GM12878 (cell line): ENCODE data around the gene PRKN. TPM values are rescaled to one million over a fixed set of nuclear protein-coding genes. Genes with fewer than 3 reads are reported as not detected.

Experiments
- ATAC-seq: fragments of 200-7000 bp; cut with Tn5 transposase; 3 replicates; pipeline ENCODE4 v1.9.1; 2020; ENCODE audit warnings: mild to moderate bottlenecking, moderate library complexity
- BruUV-seq: library from RNA; stranded (reverse); fragments of 400-500 nt; replicated peaks from 2 replicates; lab custom pipeline; 2021; lab: Mats Ljungman, UMichigan
- CTCF ChIA-PET: fragments of 300-600 bp; sonication (Branson Sonifier 250); formaldehyde crosslinking; extraction: SDS; loops from one replicate; lab custom pipeline; 2021; ENCODE audit warnings: inconsistent platforms; lab: Yijun Ruan, JAX
- POLR2A ChIA-PET: fragments of 350-600 bp; formaldehyde crosslinking; extraction: SDS; loops from one replicate; lab custom pipeline; 2021; ENCODE audit warnings: inconsistent platforms; lab: Charles Lee
- RAD21 ChIA-PET: fragments of 300-600 bp; sonication (Branson Sonifier 250); formaldehyde crosslinking; loops from one replicate; lab custom pipeline; 2023; ENCODE audit warnings: antibody characterized with exemption; ENCODE audit not compliant: unreplicated experiment; lab: Charles Lee
- SMC1A ChIA-PET: fragments of 300-600 bp; sonication (Branson Sonifier 250); formaldehyde crosslinking; loops from one replicate; lab custom pipeline; 2023; ENCODE audit not compliant: unreplicated experiment, uncharacterized antibody; lab: Charles Lee
- DNase-seq: peaks from one replicate; pipeline ENCODE4 v3.0.0-alpha.2; 2011; ENCODE audit warnings: low read depth, low spot score
- FAIRE-seq: peaks from 3 replicates; lab custom pipeline; 2011; peaks lifted over from hg19 to GRCh38; lab: Jason Lieb, UNC
- H2AFZ ChIP-seq: 2 replicates; pipeline ENCODE4 v1.6.0; 2011; ENCODE audit warnings: low read depth, low read length, control low read depth; ENCODE audit not compliant: control insufficient read depth
- H3K27ac ChIP-seq: 2 replicates; pipeline ENCODE4 v1.5.1; 2011; ENCODE audit warnings: control low read depth; ENCODE audit not compliant: control insufficient read depth, insufficient read depth
- H3K27me3 ChIP-seq, 2 experiments: replicated peaks in 1 of 2; 2 replicates each; pipeline versions ENCODE4 v1.6.0 to v1.6.1; 2011; ENCODE audit warnings: low read length in 1 of 2; ENCODE audit not compliant: control insufficient read depth in 2 of 2, insufficient read depth in 2 of 2
- H3K36me3 ChIP-seq, 2 experiments: 2 replicates each; pipeline ENCODE4 v1.5.1; 2011; ENCODE audit warnings: low read length in 1 of 2; ENCODE audit not compliant: control insufficient read depth in 2 of 2, insufficient read depth in 2 of 2
- H3K4me1 ChIP-seq: 2 replicates; pipeline ENCODE4 v1.6.1; 2011; ENCODE audit warnings: mild to moderate bottlenecking, low read length, moderate library complexity, mixed read lengths; ENCODE audit not compliant: control insufficient read depth, insufficient read depth
- H3K4me2 ChIP-seq: 2 replicates; pipeline ENCODE4 v1.6.0; 2011; ENCODE audit warnings: control low read depth; ENCODE audit not compliant: control insufficient read depth, insufficient read depth
- H3K4me3 ChIP-seq: fragments of 200-600 bp; sonication (generic); 2 replicates; pipeline ENCODE4 v1.5.1; 2016
- H3K79me2 ChIP-seq: 2 replicates; pipeline ENCODE4 v1.6.0; 2011; ENCODE audit warnings: low read length; ENCODE audit not compliant: control insufficient read depth, insufficient read depth
- H3K9ac ChIP-seq: 2 replicates; pipeline ENCODE4 v1.8.0; 2011; ENCODE audit warnings: low read length, control low read depth, mixed read lengths; ENCODE audit not compliant: control insufficient read depth, insufficient read depth
- H3K9me3 ChIP-seq: replicated peaks from 3 replicates; pipeline ENCODE4 v1.5.1; 2011; ENCODE audit warnings: mild to moderate bottlenecking, low read length; ENCODE audit not compliant: control insufficient read depth, insufficient read depth
- H4K20me1 ChIP-seq: 2 replicates; pipeline ENCODE4 v1.6.0; 2011; ENCODE audit not compliant: control insufficient read depth, insufficient read depth
- BMI1 ChIP-seq: fragments of 450-650 bp; IDR thresholded peaks from 2 replicates; pipeline ENCODE4 v1.6.1; 2016; ENCODE audit warnings: mild to moderate bottlenecking, moderate library complexity, borderline replicate concordance
- HDAC6 ChIP-seq: fragments of 200-600 bp; sonication (generic); IDR thresholded peaks from one replicate; pipeline ENCODE4 v1.8.0; 2017; ENCODE audit warnings: antibody characterized with exemption; ENCODE audit not compliant: unreplicated experiment
- KDM1A ChIP-seq: fragments of 200-600 bp; sonication (generic); IDR thresholded peaks from 2 replicates; pipeline ENCODE4 v1.6.1; 2016; ENCODE audit warnings: borderline replicate concordance
- RFX5 ChIP-seq: IDR thresholded peaks from 2 replicates; pipeline ENCODE4 v1.6.1; 2011; ENCODE audit warnings: low read depth, low read length, improper control_type of control experiment
- SIX5 ChIP-seq: IDR thresholded peaks from 2 replicates; pipeline ENCODE4 v1.6.1; 2011; ENCODE audit warnings: mild to moderate bottlenecking, low read depth, low read length, moderate library complexity; ENCODE audit not compliant: severe bottlenecking
- SREBF1 ChIP-seq: IDR thresholded peaks from 2 replicates; pipeline ENCODE4 v1.6.1; 2012; ENCODE audit warnings: mild to moderate bottlenecking, low read length
- STAT1 ChIP-seq: fragments of 450-650 bp; conservative IDR thresholded peaks from 2 replicates; pipeline ENCODE4 v1.6.1; 2014; ENCODE audit warnings: antibody characterized with exemption, mild to moderate bottlenecking
- TARDBP ChIP-seq: IDR thresholded peaks from 2 replicates; pipeline ENCODE4 v1.6.1; 2016; ENCODE audit warnings: borderline replicate concordance
- TCF3 ChIP-seq: IDR thresholded peaks from 2 replicates; pipeline ENCODE4 v1.6.1; 2012; ENCODE audit warnings: low read depth, mild to moderate bottlenecking, low read length, borderline replicate concordance; ENCODE audit not compliant: insufficient read depth
- ZSCAN29 ChIP-seq: fragments of 450-650 bp; IDR thresholded peaks from 2 replicates; pipeline ENCODE4 v1.6.1; 2017; ENCODE audit warnings: mild to moderate bottlenecking, moderate library complexity
- WGBS: methylation state at CpG from one replicate; pipeline ENCODE4 v1.1.6; 2016; ENCODE audit warnings: low lambda C conversion rate; ENCODE audit not compliant: insufficient replicate concordance, insufficient coverage; ENCODE audit errors: missing lambda C conversion rate; 5-methylcytosine and 5-hydroxymethylcytosine counted together
- in situ Hi-C: fragments of 300-500 bp; cut with MboI; formaldehyde crosslinking; loops from 9 replicates; pipeline ENCODE4 v1.14.3; 2018; ENCODE audit warnings: mixed read lengths
- intact Hi-C: fragments of 100-400 bp; cut with micrococcal nuclease; formaldehyde crosslinking; loops from one replicate; pipeline ENCODE4 v1.14.2; 2022; ENCODE audit not compliant: unreplicated experiment
- polyA plus RNA-seq, 11 experiments: library from polyadenylated mRNA; depleted of rRNA in 4 of 11; unstranded in 6 of 11; stranded (reverse) in 5 of 11; fragments of >200 nt; fragmentation: Nextera tagmentation in 4 of 11; fragmentation: Illumina TruSeq in 1 of 11; extraction: Ambion mirVana in 4 of 11; extraction: Trizol in 1 of 11; gene quantifications; 1 replicate in 1 of 11; 2 replicates in 10 of 11; pipeline versions ENCODE4 v1.2.1 to v1.2.3, GENCODE V29; 2011 to 2016; ENCODE audit warnings: inconsistent platforms in 2 of 11, missing spikeins in 2 of 11, low read depth in 1 of 11
- total RNA-seq, 4 experiments: library from RNA; depleted of rRNA in 3 of 4; stranded (reverse); fragments of >200 nt in 3 of 4; fragmentation: Illumina TruSeq in 1 of 4; extraction: Trizol in 1 of 4; gene quantifications; 2 replicates each; pipeline versions ENCODE4 v1.2.1 to v1.2.3, GENCODE V29; 2013 to 2021
- TF ChIP-seq, protein P1 (sequence below): IDR thresholded peaks from 2 replicates; pipeline ENCODE4 v1.6.1; 2012; ENCODE audit warnings: improper control_type of control experiment, low read depth, low read length; ENCODE audit not compliant: insufficient replicate concordance
- TF ChIP-seq, protein P2 (sequence below): fragments of 450-650 bp; formaldehyde crosslinking; IDR thresholded peaks from 2 replicates; pipeline ENCODE4 v1.4.0; 2022; ENCODE audit warnings: mild to moderate bottlenecking, moderate library complexity
- TF ChIP-seq, protein P3 (sequence below): fragments of 450-650 bp; IDR thresholded peaks from 2 replicates; pipeline ENCODE4 v1.6.1; 2016; ENCODE audit warnings: mild to moderate bottlenecking, moderate library complexity, borderline replicate concordance

The PRKN gene
- total and polyA plus RNA-seq, 10 of the 15 experiments (the other 5 are each of a cell fraction or from before 2014, with no cell fraction given), result 0.06 to 0.09 TPM; not detected in 8

- FAIRE-seq (no peak), DNase-seq (no peak), ATAC-seq (no peak)
- no peaks in the 10 kb centered on the region for H4K20me1 ChIP-seq
- ChIA-PET RAD21 (no interaction called here), CTCF (no interaction called here), SMC1A (no interaction called here), POLR2A (no interaction called here)
- in situ Hi-C loops, result no loop called here
- H3K4me3 ChIP-seq, result no peak overlapping the region
- intact Hi-C loops, result no loop called here
- WGBS, result 50% methylated on average over 3 of the region's 3 CpGs
- no peak overlapping the region for H2AFZ ChIP-seq
- H3K9ac ChIP-seq, result no peak overlapping the region
- no peak overlapping the region for H3K4me2 ChIP-seq
- H3K4me1 ChIP-seq, result no peaks in the 10 kb centered on the region
- H3K27me3 ChIP-seq, result no peaks in the 10 kb centered on the region
- no peaks in the 10 kb centered on the region for H3K79me2 ChIP-seq
- no peak overlapping the region for H3K27ac ChIP-seq
- H3K36me3 ChIP-seq, result no peaks in the 10 kb centered on the region
- H3K9me3 ChIP-seq, result no peaks in the 10 kb centered on the region
- BruUV-seq, result no TSS peak
- TF ChIP-seq BMI1, result no peak
- TF ChIP-seq RFX5, result no peak
- TF ChIP-seq, protein P1, sequence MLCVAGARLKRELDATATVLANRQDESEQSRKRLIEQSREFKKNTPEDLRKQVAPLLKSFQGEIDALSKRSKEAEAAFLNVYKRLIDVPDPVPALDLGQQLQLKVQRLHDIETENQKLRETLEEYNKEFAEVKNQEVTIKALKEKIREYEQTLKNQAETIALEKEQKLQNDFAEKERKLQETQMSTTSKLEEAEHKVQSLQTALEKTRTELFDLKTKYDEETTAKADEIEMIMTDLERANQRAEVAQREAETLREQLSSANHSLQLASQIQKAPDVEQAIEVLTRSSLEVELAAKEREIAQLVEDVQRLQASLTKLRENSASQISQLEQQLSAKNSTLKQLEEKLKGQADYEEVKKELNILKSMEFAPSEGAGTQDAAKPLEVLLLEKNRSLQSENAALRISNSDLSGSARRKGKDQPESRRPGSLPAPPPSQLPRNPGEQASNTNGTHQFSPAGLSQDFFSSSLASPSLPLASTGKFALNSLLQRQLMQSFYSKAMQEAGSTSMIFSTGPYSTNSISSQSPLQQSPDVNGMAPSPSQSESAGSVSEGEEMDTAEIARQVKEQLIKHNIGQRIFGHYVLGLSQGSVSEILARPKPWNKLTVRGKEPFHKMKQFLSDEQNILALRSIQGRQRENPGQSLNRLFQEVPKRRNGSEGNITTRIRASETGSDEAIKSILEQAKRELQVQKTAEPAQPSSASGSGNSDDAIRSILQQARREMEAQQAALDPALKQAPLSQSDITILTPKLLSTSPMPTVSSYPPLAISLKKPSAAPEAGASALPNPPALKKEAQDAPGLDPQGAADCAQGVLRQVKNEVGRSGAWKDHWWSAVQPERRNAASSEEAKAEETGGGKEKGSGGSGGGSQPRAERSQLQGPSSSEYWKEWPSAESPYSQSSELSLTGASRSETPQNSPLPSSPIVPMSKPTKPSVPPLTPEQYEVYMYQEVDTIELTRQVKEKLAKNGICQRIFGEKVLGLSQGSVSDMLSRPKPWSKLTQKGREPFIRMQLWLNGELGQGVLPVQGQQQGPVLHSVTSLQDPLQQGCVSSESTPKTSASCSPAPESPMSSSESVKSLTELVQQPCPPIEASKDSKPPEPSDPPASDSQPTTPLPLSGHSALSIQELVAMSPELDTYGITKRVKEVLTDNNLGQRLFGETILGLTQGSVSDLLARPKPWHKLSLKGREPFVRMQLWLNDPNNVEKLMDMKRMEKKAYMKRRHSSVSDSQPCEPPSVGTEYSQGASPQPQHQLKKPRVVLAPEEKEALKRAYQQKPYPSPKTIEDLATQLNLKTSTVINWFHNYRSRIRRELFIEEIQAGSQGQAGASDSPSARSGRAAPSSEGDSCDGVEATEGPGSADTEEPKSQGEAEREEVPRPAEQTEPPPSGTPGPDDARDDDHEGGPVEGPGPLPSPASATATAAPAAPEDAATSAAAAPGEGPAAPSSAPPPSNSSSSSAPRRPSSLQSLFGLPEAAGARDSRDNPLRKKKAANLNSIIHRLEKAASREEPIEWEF, result no peak
- TF ChIP-seq HDAC6, result no peak
- TF ChIP-seq SIX5, result no peak
- TF ChIP-seq ZSCAN29, result no peak
- TF ChIP-seq TARDBP, result no peak
- TF ChIP-seq SREBF1, result no peak
- TF ChIP-seq TCF3, result no peak
- TF ChIP-seq, protein P2, sequence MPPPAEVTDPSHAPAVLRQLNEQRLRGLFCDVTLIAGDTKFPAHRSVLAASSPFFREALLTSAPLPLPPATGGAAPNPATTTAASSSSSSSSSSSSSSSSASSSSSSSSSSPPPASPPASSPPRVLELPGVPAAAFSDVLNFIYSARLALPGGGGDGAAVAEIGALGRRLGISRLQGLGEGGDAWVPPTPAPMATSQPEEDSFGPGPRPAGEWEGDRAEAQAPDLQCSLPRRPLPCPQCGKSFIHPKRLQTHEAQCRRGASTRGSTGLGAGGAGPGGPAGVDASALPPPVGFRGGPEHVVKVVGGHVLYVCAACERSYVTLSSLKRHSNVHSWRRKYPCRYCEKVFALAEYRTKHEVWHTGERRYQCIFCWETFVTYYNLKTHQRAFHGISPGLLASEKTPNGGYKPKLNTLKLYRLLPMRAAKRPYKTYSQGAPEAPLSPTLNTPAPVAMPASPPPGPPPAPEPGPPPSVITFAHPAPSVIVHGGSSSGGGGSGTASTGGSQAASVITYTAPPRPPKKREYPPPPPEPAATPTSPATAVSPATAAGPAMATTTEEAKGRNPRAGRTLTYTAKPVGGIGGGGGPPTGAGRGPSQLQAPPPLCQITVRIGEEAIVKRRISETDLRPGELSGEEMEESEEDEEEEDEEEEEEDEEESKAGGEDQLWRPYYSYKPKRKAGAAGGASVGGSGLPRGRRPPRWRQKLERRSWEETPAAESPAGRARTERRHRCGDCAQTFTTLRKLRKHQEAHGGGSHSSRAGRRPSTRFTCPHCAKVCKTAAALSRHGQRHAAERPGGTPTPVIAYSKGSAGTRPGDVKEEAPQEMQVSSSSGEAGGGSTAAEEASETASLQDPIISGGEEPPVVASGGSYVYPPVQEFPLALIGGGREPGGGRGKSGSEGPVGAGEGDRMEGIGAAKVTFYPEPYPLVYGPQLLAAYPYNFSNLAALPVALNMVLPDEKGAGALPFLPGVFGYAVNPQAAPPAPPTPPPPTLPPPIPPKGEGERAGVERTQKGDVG (CRISPR knock-in tag), result no peak
- no peak for TF ChIP-seq KDM1A
- TF ChIP-seq, protein P3, sequence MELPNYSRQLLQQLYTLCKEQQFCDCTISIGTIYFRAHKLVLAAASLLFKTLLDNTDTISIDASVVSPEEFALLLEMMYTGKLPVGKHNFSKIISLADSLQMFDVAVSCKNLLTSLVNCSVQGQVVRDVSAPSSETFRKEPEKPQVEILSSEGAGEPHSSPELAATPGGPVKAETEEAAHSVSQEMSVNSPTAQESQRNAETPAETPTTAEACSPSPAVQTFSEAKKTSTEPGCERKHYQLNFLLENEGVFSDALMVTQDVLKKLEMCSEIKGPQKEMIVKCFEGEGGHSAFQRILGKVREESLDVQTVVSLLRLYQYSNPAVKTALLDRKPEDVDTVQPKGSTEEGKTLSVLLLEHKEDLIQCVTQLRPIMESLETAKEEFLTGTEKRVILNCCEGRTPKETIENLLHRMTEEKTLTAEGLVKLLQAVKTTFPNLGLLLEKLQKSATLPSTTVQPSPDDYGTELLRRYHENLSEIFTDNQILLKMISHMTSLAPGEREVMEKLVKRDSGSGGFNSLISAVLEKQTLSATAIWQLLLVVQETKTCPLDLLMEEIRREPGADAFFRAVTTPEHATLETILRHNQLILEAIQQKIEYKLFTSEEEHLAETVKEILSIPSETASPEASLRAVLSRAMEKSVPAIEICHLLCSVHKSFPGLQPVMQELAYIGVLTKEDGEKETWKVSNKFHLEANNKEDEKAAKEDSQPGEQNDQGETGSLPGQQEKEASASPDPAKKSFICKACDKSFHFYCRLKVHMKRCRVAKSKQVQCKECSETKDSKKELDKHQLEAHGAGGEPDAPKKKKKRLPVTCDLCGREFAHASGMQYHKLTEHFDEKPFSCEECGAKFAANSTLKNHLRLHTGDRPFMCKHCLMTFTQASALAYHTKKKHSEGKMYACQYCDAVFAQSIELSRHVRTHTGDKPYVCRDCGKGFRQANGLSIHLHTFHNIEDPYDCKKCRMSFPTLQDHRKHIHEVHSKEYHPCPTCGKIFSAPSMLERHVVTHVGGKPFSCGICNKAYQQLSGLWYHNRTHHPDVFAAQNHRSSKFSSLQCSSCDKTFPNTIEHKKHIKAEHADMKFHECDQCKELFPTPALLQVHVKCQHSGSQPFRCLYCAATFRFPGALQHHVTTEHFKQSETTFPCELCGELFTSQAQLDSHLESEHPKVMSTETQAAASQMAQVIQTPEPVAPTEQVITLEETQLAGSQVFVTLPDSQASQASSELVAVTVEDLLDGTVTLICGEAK, result no peak
- no peak for TF ChIP-seq STAT1
Observed at GRCh38 chr6:161843066-161843465, 884.5 kb downstream of the PRKN start.
